Measurements from ENCODE around the gene TMEM167B. TPM values are rescaled to one million over a fixed set of nuclear protein-coding genes. Genes with fewer than 3 reads are reported as not detected.
A peak's percentile ranks its signal among the peaks of the same experiment; 100 is the strongest.

Gene TMEM167B
- 12.5 and 13.1 TPM in 2 replicates for total RNA-seq

GRCh38 chr1:109090196-109091077 lies at the start of gene TMEM167B:
Gene TMEM167B (plus strand): TSS chr1:109090764. CDS start chr1:109090873, 109 bp downstream.
- no peak for TF ChIP-seq CTCF (conservative IDR thresholded peaks at IDR 0.05; ENCODE audit: low read depth, low read length)

GRCh38 chr1:109040989-109041620 lies 49.5 kb upstream of the TMEM167B start:
- TF ChIP-seq CTCF (conservative IDR thresholded peaks at IDR 0.05; ENCODE audit: low read depth, low read length): no peak
- peak overlapping the region; percentile 99 for H3K4me3 ChIP-seq (ENCODE audit: low read depth, low read length)
- no peak for DNase-seq (ENCODE audit: low read depth)

More at GRCh38 chr1:109090196-109091077, at the start of gene TMEM167B:
- DNase-seq (ENCODE audit: low read depth): no peak
- H3K4me3 ChIP-seq (ENCODE audit: low read depth, low read length): peak within 1 kb of the TSS; percentile 80

- no peak for TF ChIP-seq CTCF (conservative IDR thresholded peaks at IDR 0.05; ENCODE audit: low read depth, low read length)
- peak; percentile 63 for DNase-seq (ENCODE audit: low read depth)
- peak within 1 kb of the TSS; percentile 99 for H3K4me3 ChIP-seq (ENCODE audit: low read depth, low read length)
These were observed 48.7 kb upstream of the TMEM167B start, which contains the start of gene WDR47 for GRCh38 chr1:109041621-109042468. Gene WDR47 (minus strand): TSS chr1:109042102. CDS start chr1:109023512, 18,590 bp downstream.

- H3K4me3 ChIP-seq (ENCODE audit: low read depth, low read length): no peak overlapping the region
- TF ChIP-seq CTCF (conservative IDR thresholded peaks at IDR 0.05; ENCODE audit: low read depth, low read length): no peak
- DNase-seq (ENCODE audit: low read depth): no peak
These were observed 45.0 kb upstream of the TMEM167B start for GRCh38 chr1:109045595-109045994.

- no peak for TF ChIP-seq CTCF (conservative IDR thresholded peaks at IDR 0.05; ENCODE audit: low read depth, low read length)
- no peak overlapping the region for H3K4me3 ChIP-seq (ENCODE audit: low read depth, low read length)
- DNase-seq (ENCODE audit: low read depth): no peak
These were observed 43.9 kb upstream of the TMEM167B start for GRCh38 chr1:109046671-109047070.

GRCh38 chr1:109047339-109047738 lies 43.2 kb upstream of the TMEM167B start:
- no peak for TF ChIP-seq CTCF (conservative IDR thresholded peaks at IDR 0.05; ENCODE audit: low read depth, low read length)
- DNase-seq (ENCODE audit: low read depth): no peak

More at GRCh38 chr1:109047339-109047738, 43.2 kb upstream of the TMEM167B start:
- H3K4me3 ChIP-seq (ENCODE audit: low read depth, low read length): no peak overlapping the region

All from epithelial cell of proximal tubule (primary cell).